ENCODE results near the gene DDO. TPM values are rescaled to one million over a fixed set of nuclear protein-coding genes. Genes with fewer than 3 reads are reported as not detected.
A peak's percentile ranks its signal among the peaks of the same experiment; 100 is the strongest.

DDO gene
- total and polyA plus RNA-seq, 5 experiments from 2014 or later: not detected

- Mint-ChIP-seq H3K9me3 (no peaks in the 10 kb centered on the region), H3K36me3 (no peaks in the 10 kb centered on the region), H3K27me3 (peaks cover 0 to 3% (median 0%) of the 10 kb centered on the region in 5 donors), H3K4me1 (peaks cover 1 to 11% (median 6%) of the 10 kb centered on the region in 4 donors), H3K27ac (no peak overlapping the region), H3K4me3 (no peak overlapping the region)
- DNase-seq (no peak), ATAC-seq (no peak)
- POLR2A ChIA-PET: no interaction called here
Measured at GRCh38 chr6:110412360-110412759, 3.0 kb downstream of the DDO start.

GRCh38 chr6:110410511-110410910 is 4.9 kb downstream of the DDO start:
- H3K27ac Mint-ChIP-seq: no peak overlapping the region
- peaks cover 0 to 8% (median 4%) of the 10 kb centered on the region in 4 donors for H3K4me1 Mint-ChIP-seq
- POLR2A ChIA-PET: no interaction called here

GRCh38 chr6:110409794-110410193 is 5.6 kb downstream of the DDO start:
- Mint-ChIP-seq H3K4me3 (no peak overlapping the region), H3K9me3 (no peaks in the 10 kb centered on the region), H3K4me1 (peaks cover 0 to under 1% (median under 1%) of the 10 kb centered on the region in 4 donors), H3K27ac (no peak overlapping the region), H3K36me3 (no peaks in the 10 kb centered on the region), H3K27me3 (peaks cover 0 to 3% (median 0%) of the 10 kb centered on the region in 5 donors)
- POLR2A ChIA-PET: no interaction called here
- DNase-seq (no peak), ATAC-seq (no peak)

More at GRCh38 chr6:110410511-110410910, 4.9 kb downstream of the DDO start:
- H3K36me3 Mint-ChIP-seq: no peaks in the 10 kb centered on the region
- DNase-seq (no peak), ATAC-seq (no peak)
- H3K4me3 Mint-ChIP-seq: no peak overlapping the region
- H3K9me3 Mint-ChIP-seq: no peaks in the 10 kb centered on the region
- peaks cover 0 to 3% (median 0%) of the 10 kb centered on the region in 5 donors for H3K27me3 Mint-ChIP-seq

GRCh38 chr6:110408901-110409300 is 6.5 kb downstream of the DDO start:
- ATAC-seq (no peak), DNase-seq (no peak)
- POLR2A ChIA-PET: no interaction called here
- Mint-ChIP-seq H3K4me3 (no peak overlapping the region), H3K36me3 (no peaks in the 10 kb centered on the region), H3K27ac (no peak overlapping the region), H3K9me3 (no peaks in the 10 kb centered on the region), H3K4me1 (no peaks in the 10 kb centered on the region), H3K27me3 (peaks cover 0 to 3% (median 0%) of the 10 kb centered on the region in 5 donors)

GRCh38 chr6:110404607-110405006 is 10.8 kb downstream of the DDO start:
- DNase-seq (no peak), ATAC-seq (no peak)
- no peak overlapping the region for H3K4me3 Mint-ChIP-seq
- H3K9me3 Mint-ChIP-seq: no peaks in the 10 kb centered on the region
- H3K36me3 Mint-ChIP-seq: no peaks in the 10 kb centered on the region
- no peaks in the 10 kb centered on the region for H3K4me1 Mint-ChIP-seq
- POLR2A ChIA-PET: no interaction called here
- H3K27ac Mint-ChIP-seq: no peak overlapping the region
- H3K27me3 Mint-ChIP-seq: peaks cover 0 to 3% (median 0%) of the 10 kb centered on the region in 5 donors

- Mint-ChIP-seq H3K27me3 (peaks cover 0 to 3% (median 2%) of the 10 kb centered on the region in 5 donors), H3K36me3 (no peaks in the 10 kb centered on the region), H3K27ac (no peak overlapping the region), H3K4me1 (no peaks in the 10 kb centered on the region), H3K4me3 (no peak overlapping the region), H3K9me3 (no peaks in the 10 kb centered on the region)
- no peak for DNase-seq
- no peak for ATAC-seq
- POLR2A ChIA-PET: no interaction called here
Measured at GRCh38 chr6:110401585-110402176, 13.7 kb downstream of the DDO start.

- H3K36me3 Mint-ChIP-seq: no peaks in the 10 kb centered on the region
- H3K9me3 Mint-ChIP-seq: no peaks in the 10 kb centered on the region
- ATAC-seq (no peak), DNase-seq (no peak)
- POLR2A ChIA-PET: no interaction called here
- no peaks in the 10 kb centered on the region for H3K4me1 Mint-ChIP-seq
- peaks cover 0 to 3% (median 2%) of the 10 kb centered on the region in 5 donors for H3K27me3 Mint-ChIP-seq
- H3K4me3 Mint-ChIP-seq: peak overlapping the region in 4 of 10 donors; percentile 49 to 67 (median 59)
- no peak overlapping the region for H3K27ac Mint-ChIP-seq
Measured at GRCh38 chr6:110400208-110400607, 15.2 kb downstream of the DDO start.

GRCh38 chr6:110399219-110400071 is 15.9 kb downstream of the DDO start:
- Mint-ChIP-seq H3K27ac (no peak overlapping the region), H3K4me1 (no peaks in the 10 kb centered on the region), H3K9me3 (no peaks in the 10 kb centered on the region), H3K36me3 (no peaks in the 10 kb centered on the region), H3K27me3 (peaks cover 0 to 3% (median 2%) of the 10 kb centered on the region in 5 donors), H3K4me3 (peak overlapping the region in 5 of 10 donors; percentile 5 to 70 (median 63))
- ATAC-seq (no peak), DNase-seq (peak in 1 of 10 donors; percentile 13)
- POLR2A ChIA-PET: no interaction called here

GRCh38 chr6:110398778-110399177 is 16.6 kb downstream of the DDO start:
- H3K27me3 Mint-ChIP-seq: peaks cover 0 to 3% (median 2%) of the 10 kb centered on the region in 5 donors
- ATAC-seq (no peak), DNase-seq (no peak)
- H3K27ac Mint-ChIP-seq: no peak overlapping the region
- no peaks in the 10 kb centered on the region for H3K36me3 Mint-ChIP-seq
- POLR2A ChIA-PET: no interaction called here
- no peaks in the 10 kb centered on the region for H3K4me1 Mint-ChIP-seq
- peak overlapping the region in 1 of 10 donors; percentile 30 for H3K4me3 Mint-ChIP-seq
- no peaks in the 10 kb centered on the region for H3K9me3 Mint-ChIP-seq

GRCh38 chr6:110395221-110395620 is 20.2 kb downstream of the DDO start:
- H3K27me3 Mint-ChIP-seq: peaks cover 0 to 3% (median 2%) of the 10 kb centered on the region in 5 donors
- DNase-seq: no peak
- peaks cover 6 to 9% (median 7%) of the 10 kb centered on the region in 4 donors for H3K4me1 Mint-ChIP-seq
- no peaks in the 10 kb centered on the region for H3K36me3 Mint-ChIP-seq
- peak overlapping the region in 1 of 10 donors; percentile 32 for H3K27ac Mint-ChIP-seq
- ATAC-seq: no peak
- POLR2A ChIA-PET: no interaction called here
- no peak overlapping the region for H3K4me3 Mint-ChIP-seq
- H3K9me3 Mint-ChIP-seq: no peaks in the 10 kb centered on the region

GRCh38 chr6:110394409-110394808 is 21.0 kb downstream of the DDO start:
- no peaks in the 10 kb centered on the region for H3K36me3 Mint-ChIP-seq
- POLR2A ChIA-PET: interaction anchor here (0.6 kb wide), 1 partner anchor 480 kb away, joined by 3 read pairs; the partner anchor contains the start of gene AMD1
- DNase-seq (no peak), ATAC-seq (no peak)
- no peaks in the 10 kb centered on the region for H3K9me3 Mint-ChIP-seq
- H3K4me1 Mint-ChIP-seq: peaks cover 14 to 18% (median 15%) of the 10 kb centered on the region in 4 donors
- H3K27me3 Mint-ChIP-seq: peaks cover 0 to 3% (median 2%) of the 10 kb centered on the region in 5 donors
- H3K4me3 Mint-ChIP-seq: no peak overlapping the region
- H3K27ac Mint-ChIP-seq: no peak overlapping the region

- Mint-ChIP-seq H3K27me3 (no peaks in the 10 kb centered on the region), H3K27ac (peak overlapping the region in 1 of 10 donors; percentile 83), H3K4me3 (no peak overlapping the region), H3K9me3 (no peaks in the 10 kb centered on the region), H3K4me1 (peaks cover 25 to 30% (median 27%) of the 10 kb centered on the region in 4 donors), H3K36me3 (no peaks in the 10 kb centered on the region)
- no peak for DNase-seq
- POLR2A ChIA-PET: no interaction called here
- no peak for ATAC-seq
Measured at GRCh38 chr6:110392727-110393126, 22.6 kb downstream of the DDO start.

- POLR2A ChIA-PET: interaction anchor here (0.7 to 4.2 kb wide), 14 partner anchors 23 to 1008 kb away, joined by 3 to 38 read pairs (median 3); partner anchors contain the start of genes AK9, CD164, CDC40 and CDK19
- DNase-seq (peak in 4 of 10 donors; percentile 41 to 62 (median 55)), ATAC-seq (peak; percentile 69 to 82)
- Mint-ChIP-seq H3K4me1 (peaks cover 25 to 44% (median 35%) of the 10 kb centered on the region in 4 donors), H3K27me3 (no peaks in the 10 kb centered on the region), H3K36me3 (no peaks in the 10 kb centered on the region), H3K4me3 (peak overlapping the region; percentile 13 to 80 (median 66)), H3K27ac (peak overlapping the region; percentile 76 to 97 (median 90)), H3K9me3 (no peaks in the 10 kb centered on the region)
Measured at GRCh38 chr6:110390404-110390803, 25.0 kb downstream of the DDO start.

Measured in naive thymus-derived CD8-positive, alpha-beta T cell (primary cell).